GM19043 (cell line): Measurements from ENCODE around the gene VIL1.

Experiments used
- ATAC-seq: cut with Tn5 transposase; IDR thresholded peaks from one replicate; pipeline ENCODE4 v1.9.1; 2021; ENCODE audit warnings: low read depth; ENCODE audit not compliant: unreplicated experiment

The VIL1 gene

DNA sequence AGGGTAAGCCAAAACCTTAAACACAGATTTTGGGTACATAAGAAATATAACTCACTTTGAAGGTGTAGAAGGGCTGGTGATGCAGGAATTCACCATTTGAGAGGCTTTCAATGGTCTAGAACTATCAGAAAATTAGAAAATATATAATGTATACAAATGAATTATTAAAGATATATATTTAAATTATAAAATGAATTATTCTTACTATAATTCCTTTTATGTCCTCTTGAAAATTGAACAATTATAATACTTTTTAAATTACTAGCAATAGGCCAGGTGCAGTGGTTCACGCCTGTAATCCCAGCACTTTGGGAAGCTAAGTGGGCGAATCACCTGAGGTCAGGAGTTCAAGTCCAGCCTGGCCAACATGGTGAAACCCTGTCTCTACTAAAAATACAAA, 60.7 kb downstream of the VIL1 start:
- no peak for ATAC-seq

DNA sequence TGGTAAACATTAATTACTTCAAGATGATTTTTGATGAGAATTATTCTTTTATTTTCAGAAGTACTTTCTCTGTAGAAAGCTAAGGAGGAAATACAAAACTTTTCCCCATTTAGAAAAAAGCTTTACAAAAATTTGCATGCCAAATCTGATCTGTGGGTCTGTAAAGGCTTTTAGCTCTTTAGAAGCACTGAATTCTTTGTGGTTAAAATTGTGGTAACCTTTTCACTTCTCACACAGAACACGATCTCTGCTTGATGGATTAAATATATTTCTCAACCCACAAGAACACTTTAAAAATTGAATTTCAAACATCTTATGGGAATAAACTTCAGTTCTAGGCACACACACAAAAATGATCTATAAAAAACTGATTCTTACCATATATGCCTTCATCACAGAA, 63.7 kb downstream of the VIL1 start:
- no peak for ATAC-seq

- no peak for ATAC-seq
Observed at GRCh38 chr2:218485986-218486667, 67.2 kb downstream of the VIL1 start.

DNA sequence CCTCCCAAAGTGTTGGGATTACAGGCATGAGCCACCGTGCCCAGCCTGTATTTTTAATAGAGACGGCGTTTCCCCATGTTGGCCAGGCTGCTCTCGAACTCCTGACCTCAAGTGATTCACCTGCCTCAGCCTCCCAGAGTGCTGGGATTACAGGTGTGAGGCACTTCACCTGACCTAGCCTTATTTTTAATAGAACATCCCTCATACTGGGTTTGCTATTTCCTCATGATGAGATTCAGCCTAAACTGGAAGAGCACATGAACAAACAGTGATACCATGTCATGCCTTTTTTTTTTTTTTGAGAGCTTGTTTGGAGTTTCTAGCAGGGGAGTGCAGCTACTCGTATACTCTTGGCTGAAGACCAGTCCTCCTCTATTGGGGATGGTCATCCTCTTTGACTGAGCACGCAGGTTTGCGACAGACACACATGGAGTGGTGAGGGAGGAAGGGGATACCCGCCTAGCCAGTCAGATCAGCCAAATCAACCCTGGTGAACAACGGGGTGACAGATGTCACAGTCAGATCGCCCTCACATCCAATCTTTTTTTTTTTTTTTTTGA, 81.7 kb downstream of the VIL1 start:
- no peak for ATAC-seq

GRCh38 chr2:218501665-218502064, 82.7 kb downstream of the VIL1 start:
- ATAC-seq, result no peak
